GM12872 (cell line): ENCODE measurements around the gene SYNPO2.

Source experiments
- TF ChIP-seq, protein P1 (sequence below): IDR thresholded peaks from 3 replicates; pipeline ENCODE4 v1.5.1; 2011; ENCODE audit warnings: low read depth, mild to moderate bottlenecking, low read length, moderate library complexity; ENCODE audit not compliant: insufficient read depth

SYNPO2 gene

DNA sequence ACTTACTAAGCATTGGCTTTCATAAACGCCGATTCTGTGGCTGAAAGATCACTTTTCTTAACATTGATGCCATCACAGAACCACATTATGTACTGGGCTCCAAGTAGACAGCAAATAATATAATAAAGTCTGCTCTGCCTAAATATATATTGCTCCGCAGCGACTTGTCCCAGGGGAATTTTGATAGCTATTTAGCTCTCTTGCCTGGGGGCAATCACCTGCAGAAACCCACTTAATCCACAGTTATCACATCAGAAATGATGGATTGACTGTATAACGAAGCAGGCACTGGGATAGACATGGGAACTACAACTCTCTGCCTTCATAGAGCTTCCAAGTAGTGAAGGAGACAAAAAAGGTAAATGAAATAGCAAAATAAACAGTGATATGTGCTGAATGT lies 199.0 kb downstream of the SYNPO2 start:
- TF ChIP-seq, protein P1, sequence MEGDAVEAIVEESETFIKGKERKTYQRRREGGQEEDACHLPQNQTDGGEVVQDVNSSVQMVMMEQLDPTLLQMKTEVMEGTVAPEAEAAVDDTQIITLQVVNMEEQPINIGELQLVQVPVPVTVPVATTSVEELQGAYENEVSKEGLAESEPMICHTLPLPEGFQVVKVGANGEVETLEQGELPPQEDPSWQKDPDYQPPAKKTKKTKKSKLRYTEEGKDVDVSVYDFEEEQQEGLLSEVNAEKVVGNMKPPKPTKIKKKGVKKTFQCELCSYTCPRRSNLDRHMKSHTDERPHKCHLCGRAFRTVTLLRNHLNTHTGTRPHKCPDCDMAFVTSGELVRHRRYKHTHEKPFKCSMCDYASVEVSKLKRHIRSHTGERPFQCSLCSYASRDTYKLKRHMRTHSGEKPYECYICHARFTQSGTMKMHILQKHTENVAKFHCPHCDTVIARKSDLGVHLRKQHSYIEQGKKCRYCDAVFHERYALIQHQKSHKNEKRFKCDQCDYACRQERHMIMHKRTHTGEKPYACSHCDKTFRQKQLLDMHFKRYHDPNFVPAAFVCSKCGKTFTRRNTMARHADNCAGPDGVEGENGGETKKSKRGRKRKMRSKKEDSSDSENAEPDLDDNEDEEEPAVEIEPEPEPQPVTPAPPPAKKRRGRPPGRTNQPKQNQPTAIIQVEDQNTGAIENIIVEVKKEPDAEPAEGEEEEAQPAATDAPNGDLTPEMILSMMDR = no peak

DNA sequence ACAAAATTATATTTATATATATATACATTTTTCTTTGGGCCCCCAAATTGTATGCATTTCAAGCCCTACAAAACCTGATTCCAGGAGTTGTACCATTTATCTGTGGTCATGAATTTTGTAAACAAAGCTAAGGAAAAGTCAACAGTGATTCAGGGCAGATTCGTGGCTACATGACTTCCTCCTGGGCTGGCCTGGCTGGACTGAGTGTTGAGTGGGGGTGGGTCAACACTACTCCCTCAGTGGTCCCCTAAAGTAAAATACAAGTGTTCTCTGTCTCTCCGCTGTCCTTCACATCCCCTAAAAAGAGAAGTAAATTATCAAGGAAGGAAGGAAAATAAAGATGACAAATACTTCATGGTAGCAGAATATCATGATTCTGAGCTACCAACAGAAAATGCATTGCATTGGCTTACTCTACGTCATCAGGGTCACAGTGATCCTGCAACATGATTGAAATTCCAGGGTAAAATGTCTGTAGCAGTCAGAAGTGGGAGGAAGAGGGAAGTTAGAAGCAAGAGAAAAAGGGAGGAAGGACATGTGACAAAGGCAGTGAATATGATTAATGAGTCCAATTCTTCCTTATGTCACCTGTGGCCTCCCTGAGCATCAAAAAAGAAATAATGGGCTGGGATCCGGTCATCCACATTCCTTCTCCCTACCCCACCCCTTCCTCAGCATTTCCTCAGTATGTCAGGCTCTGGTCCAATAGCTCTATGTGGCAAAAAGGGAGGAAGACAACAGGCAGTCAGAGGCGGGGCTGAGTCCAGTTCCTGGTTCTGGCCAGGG lies 204.6 kb downstream of the SYNPO2 start:
- TF ChIP-seq, protein P1 = no peak

DNA sequence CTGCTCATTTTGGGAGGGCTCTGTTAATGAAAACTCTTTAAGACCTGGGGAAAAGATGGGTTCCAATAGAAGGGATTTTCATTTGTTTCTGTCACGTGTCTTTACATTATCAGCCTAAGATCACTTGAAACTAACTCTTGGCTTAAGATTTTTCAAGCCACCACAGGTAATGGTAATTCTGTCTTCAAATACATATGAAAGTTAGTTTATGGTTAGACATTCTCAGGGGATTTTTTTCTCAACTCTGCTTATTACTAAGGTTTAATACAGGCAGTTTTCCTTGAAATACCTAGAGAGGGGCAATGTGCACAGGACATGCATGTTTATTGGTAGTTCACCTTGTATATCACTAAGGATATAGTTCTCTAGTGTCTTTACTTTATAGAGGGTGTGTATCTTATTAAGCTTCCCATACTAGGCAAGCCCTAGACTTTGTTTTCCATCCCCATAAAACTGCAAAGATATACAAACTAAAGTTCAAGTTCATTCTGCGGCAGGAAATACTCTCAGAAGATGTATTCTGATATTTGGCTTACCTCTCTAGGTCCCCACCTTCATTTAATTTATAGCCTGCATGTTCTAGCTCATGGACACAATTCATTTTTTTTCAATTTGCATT lies 208.7 kb downstream of the SYNPO2 start:
- TF ChIP-seq, protein P1 = no peak

DNA sequence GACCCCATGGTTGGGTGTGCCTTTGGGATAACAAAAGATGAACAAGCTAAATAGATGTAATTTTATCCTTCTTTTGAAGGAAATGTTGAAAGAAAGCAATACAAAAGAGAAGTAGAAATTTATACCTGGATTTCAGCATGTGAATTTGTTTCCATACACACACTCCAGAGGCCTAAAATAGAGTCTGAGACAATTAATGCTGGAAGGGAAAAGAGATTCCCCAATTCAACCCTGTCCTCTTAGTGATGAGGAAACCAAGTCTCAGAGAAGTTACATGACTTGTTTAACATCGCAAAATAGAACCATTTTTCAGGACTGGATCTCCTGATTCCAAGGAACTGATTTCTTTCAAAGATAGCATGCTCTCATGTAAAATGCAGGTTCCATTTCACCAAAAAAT lies 209.7 kb downstream of the SYNPO2 start:
- TF ChIP-seq, protein P1 = no peak

DNA sequence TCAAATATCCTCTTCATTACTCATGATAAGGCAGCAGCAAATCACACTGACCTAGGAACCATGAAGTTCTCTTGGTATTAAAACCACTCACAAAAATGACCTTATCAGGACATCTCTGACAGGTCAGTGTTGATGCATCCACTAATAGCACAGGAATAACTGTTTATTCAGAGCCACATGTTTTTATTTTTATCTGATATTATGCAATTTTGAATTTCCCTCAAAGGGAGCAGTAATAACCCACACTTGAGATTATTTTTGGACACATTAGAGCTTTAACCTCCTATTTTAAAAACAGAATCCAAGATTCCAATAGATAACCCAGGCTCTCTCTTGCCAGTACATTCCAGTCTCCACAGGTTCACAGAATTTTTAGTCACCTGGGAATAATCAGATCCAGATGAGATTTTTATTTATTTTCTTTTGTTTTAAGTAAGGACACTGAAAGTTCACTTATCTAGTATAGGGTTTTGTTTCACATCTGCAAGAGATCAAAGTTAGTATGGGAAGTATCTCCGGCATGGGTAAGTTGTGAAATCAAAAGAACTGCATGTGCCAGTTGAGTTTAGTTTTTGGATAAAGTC lies 210.7 kb downstream of the SYNPO2 start:
- TF ChIP-seq, protein P1 = no peak

DNA sequence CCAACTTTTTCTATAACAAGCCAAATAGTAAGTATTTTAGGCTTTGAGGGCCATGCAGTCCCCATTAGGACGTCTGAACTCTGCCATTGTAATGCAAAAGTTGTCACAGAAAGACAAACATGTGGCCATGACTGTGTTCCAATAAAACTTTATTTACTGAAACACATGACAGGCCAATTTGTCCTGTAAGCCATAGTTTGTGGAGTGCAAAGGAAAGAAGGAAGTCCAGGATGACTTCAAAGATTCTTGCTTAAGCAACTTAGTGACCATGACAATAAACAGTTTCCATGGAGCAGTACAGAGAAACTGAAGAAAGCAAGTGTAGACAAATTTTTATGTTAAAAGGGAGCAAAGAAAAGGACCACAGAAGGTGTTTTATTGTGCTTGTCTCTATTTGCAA lies 212.0 kb downstream of the SYNPO2 start:
- TF ChIP-seq, protein P1 = no peak

DNA sequence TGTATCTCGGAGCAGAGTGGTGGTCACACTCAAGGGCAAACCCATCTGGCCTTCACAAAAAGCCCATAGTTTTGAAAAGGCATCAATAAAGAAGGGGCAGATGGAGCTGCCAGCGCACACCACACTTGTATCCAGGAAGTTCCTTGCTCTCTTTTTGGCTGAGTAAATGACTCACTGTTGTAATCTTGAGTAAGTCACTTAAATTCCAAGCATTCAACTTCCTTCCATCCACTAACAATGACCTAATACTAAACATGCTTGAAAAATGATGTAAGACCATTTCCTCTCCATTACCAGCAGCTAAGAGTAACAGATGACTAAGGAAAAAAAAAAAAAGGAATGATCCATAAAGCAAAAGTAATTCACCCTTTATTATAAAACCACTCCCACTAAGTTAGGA lies 214.6 kb downstream of the SYNPO2 start:
- TF ChIP-seq, protein P1 = no peak
